Measurements from ENCODE around the gene MLYCD.

DNA sequence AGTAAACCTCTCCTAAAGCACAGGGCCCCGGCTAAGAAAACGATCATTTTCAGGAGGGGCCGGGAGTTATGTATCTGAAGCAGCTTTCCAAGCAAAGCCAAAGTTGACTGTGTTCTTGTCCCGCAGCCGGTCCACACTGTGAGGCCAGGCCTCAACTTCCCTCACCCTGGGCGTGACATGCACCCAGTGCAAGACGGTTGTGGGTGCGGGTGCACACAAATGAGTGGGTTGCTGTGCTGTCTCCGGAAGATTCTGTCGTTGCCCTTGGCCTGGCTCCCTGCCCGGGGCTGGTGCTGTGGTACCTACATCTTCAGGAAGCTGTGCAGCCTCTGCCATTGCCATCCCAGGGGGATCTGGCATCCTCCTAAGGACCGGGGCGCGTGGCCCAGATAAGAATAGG lies 16.6 kb downstream of the MLYCD start:
- TF ChIP-seq POLR2AphosphoS5 (IDR thresholded peaks at IDR 0.05) (no peak), POLR2A (IDR thresholded peaks at IDR 0.05; ENCODE audit: low read depth) (no peak), EP300 (IDR thresholded peaks at IDR 0.05) (no peak)
- TF ChIP-seq, protein P1, sequence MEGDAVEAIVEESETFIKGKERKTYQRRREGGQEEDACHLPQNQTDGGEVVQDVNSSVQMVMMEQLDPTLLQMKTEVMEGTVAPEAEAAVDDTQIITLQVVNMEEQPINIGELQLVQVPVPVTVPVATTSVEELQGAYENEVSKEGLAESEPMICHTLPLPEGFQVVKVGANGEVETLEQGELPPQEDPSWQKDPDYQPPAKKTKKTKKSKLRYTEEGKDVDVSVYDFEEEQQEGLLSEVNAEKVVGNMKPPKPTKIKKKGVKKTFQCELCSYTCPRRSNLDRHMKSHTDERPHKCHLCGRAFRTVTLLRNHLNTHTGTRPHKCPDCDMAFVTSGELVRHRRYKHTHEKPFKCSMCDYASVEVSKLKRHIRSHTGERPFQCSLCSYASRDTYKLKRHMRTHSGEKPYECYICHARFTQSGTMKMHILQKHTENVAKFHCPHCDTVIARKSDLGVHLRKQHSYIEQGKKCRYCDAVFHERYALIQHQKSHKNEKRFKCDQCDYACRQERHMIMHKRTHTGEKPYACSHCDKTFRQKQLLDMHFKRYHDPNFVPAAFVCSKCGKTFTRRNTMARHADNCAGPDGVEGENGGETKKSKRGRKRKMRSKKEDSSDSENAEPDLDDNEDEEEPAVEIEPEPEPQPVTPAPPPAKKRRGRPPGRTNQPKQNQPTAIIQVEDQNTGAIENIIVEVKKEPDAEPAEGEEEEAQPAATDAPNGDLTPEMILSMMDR (IDR thresholded peaks at IDR 0.05) = no peak

Measured in esophagus muscularis mucosa (tissue), 4 donors.